ENCODE results near the gene L3HYPDH.

The L3HYPDH gene

DNA sequence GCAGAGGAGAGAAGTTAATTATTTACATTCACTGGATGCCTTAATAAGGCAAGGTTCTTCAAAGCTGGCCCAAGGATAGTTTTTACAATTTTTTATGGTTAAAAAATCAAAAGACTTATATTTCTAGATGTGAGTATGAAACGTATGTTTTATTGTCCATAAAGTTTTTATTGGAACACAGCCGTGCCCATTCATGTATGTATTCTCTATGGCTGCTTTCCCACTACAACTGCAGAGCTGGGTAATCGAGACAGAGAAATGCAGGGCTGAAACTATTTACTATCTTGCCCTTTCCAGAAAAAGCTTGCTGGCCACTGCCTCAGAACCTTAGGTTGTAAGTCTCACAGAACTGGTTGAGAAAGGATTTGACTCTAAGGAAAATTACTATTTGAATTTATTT is 16.5 kb upstream of the L3HYPDH start:
- ChIA-PET CTCF (no interaction called here), POLR2A (ENCODE audit: low non-redundant PET) (no interaction called here)
- TF ChIP-seq, protein P1, sequence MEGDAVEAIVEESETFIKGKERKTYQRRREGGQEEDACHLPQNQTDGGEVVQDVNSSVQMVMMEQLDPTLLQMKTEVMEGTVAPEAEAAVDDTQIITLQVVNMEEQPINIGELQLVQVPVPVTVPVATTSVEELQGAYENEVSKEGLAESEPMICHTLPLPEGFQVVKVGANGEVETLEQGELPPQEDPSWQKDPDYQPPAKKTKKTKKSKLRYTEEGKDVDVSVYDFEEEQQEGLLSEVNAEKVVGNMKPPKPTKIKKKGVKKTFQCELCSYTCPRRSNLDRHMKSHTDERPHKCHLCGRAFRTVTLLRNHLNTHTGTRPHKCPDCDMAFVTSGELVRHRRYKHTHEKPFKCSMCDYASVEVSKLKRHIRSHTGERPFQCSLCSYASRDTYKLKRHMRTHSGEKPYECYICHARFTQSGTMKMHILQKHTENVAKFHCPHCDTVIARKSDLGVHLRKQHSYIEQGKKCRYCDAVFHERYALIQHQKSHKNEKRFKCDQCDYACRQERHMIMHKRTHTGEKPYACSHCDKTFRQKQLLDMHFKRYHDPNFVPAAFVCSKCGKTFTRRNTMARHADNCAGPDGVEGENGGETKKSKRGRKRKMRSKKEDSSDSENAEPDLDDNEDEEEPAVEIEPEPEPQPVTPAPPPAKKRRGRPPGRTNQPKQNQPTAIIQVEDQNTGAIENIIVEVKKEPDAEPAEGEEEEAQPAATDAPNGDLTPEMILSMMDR (conservative IDR thresholded peaks at IDR 0.05; ENCODE audit: low read depth): no peak

DNA sequence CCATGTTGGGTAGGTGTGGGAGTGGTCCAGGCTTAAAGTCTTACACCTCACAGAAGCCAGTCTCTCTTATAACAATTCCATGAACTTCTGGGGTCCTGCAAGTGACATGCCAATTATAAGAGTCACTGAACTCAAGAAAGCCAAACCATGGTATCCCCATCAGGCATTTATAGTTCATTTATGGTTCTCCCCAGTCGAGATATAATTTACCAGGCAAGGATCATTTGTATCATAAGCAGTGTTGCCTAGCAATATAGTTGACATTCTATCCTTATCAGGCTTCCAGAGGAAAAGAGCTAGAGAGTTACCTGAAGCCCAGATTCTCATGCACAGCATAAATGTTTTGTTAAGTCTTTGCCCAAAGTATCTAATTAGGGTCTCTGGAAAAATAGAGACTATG is 8.2 kb upstream of the L3HYPDH start:
- no peak overlapping the region for H3K27ac ChIP-seq
- TF ChIP-seq, protein P1 (conservative IDR thresholded peaks at IDR 0.05; ENCODE audit: low read depth): no peak
- POLR2A ChIA-PET (ENCODE audit: low non-redundant PET): no interaction called here
- CTCF ChIA-PET: no interaction called here
- no peak for DNase-seq (ENCODE audit: low spot score)

More for the DNA sequence above, 16.5 kb upstream of the L3HYPDH start:
- no peak for DNase-seq (ENCODE audit: low spot score)
- H3K27ac ChIP-seq: no peak overlapping the region

DNA sequence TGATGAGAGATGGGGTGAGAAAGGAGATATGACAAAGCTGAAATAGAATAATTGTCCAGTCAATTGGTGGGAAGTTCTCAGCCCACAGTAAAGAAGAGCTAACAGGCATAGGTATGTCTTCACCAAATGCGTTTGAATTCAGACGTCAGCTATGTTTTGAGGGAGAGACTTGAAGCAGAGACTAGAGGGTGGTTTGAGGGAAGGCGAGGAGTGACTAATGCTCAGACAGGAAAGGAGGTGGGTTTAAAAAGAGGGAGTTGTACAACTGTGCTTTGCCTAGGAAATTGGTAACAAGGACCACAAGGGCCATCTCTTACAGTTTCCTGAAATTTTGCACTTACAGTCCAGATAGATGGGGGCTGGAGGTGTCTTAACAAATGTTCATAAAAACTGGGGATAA is 6.5 kb upstream of the L3HYPDH start:
- TF ChIP-seq, protein P1 (conservative IDR thresholded peaks at IDR 0.05; ENCODE audit: low read depth): no peak
- CTCF ChIA-PET: interaction anchor here (0.6 to 0.7 kb wide), 3 partner anchors 17 to 142 kb away, joined by 3 read pairs; no protein-coding TSS in a partner anchor
- DNase-seq (ENCODE audit: low spot score): no peak
- POLR2A ChIA-PET (ENCODE audit: low non-redundant PET): no interaction called here
- no peak overlapping the region for H3K27ac ChIP-seq

DNA sequence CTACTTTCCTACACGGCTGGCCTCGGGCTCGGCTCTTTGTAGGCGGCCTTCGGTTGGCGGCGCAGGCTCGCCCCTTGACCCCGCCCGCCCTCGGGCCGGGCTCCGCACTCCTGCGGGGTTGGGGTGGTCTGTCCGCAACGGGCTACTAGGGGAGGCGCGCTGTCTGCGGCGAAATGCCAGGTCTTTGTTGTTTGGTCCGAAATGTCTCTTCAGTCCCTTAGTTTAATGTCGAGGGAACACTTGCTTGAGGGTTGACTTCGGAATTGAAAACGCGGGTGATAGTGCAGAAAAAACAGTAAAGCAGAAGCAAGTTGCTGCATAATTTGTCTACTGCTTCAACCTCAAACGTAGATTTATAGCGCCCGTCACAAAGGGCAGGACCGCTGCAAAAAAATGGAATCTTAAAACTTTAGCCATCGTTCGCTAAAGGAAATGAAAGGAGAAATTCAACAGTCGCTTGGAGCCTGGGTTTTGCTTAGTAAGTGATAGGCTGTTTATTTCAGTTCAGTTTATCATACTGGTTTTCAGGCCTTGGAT is 499 bp upstream of the L3HYPDH start:
- peak overlapping the region; percentile 94 for H3K27ac ChIP-seq
- ChIA-PET POLR2A (ENCODE audit: low non-redundant PET) (interaction anchor here (0.6 kb wide), 1 partner anchor 606 kb away, joined by 3 read pairs; no protein-coding TSS in a partner anchor), CTCF (interaction anchor here (0.7 to 1.4 kb wide), 4 partner anchors 23 to 1838 kb away, joined by 3 to 5 read pairs (median 4); no protein-coding TSS in a partner anchor)
- TF ChIP-seq, protein P1 (conservative IDR thresholded peaks at IDR 0.05; ENCODE audit: low read depth): no peak
- no peak for DNase-seq (ENCODE audit: low spot score)

DNA sequence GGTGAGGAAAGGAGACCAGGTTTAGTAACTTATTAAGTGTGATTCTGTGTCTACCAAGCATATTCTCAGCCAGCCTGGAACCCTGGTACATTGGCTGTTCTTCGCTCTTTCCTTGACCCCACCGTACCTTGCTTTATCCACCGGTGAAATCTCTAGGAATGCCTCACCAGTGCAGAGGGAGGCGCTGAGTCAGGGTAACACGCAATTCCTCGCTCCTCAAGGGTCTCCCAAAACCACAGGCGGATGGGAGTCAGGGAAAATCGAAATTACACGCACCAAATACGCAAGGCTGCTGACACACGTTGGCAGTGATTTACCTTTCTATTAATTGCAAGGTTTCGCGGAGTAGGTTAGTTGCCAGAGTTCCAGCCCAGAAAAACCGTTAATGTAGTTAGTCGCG is 845 bp downstream of the L3HYPDH start:
- peak overlapping the region; percentile 94 for H3K27ac ChIP-seq
- DNase-seq (ENCODE audit: low spot score): peak; percentile 36
- TF ChIP-seq, protein P1 (conservative IDR thresholded peaks at IDR 0.05; ENCODE audit: low read depth): no peak
- ChIA-PET POLR2A (ENCODE audit: low non-redundant PET) (no interaction called here), CTCF (interaction anchor here (0.5 to 1.4 kb wide), 4 partner anchors 24 to 681 kb away, joined by 3 to 4 read pairs (median 3); no protein-coding TSS in a partner anchor)

DNA sequence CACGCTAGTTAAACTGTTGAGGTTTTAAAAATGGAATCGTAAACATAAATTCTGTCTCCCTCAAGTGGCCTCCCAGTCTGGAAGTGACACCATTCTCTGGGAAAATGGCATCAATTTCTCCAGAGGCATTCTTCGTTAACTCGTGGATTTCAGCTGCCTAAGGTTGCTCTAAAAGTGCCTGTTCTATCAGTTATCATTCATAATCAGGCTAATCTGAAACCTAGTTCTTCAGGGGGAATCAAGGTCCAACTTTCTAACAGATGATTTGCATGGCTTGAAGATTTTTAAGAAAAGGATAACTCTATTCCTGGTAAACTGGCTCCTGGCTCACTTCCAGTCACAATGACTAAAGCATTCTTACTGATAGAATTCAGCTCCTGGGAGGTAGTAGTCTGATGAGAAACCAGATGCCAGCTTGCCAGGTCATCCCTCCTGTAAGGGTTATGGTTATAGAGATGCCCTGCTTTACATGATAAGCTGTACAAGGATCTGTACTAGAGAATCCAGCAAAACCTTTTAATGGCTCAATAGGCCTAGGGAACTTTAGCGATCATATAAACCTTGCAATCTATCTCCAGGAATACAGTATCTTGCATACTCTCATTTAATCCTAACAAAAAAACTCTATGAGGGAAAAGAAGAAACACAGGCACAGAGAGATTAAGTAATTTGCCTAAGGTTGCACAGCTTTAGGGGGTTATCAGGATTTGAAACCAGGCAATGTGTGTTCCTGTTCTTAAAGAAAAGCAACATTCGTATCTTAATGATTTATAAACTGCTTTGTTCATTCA is 1.5 kb downstream of the L3HYPDH start:
- TF ChIP-seq, protein P1 (conservative IDR thresholded peaks at IDR 0.05; ENCODE audit: low read depth): no peak
- H3K27ac ChIP-seq: peak overlapping the region; percentile 94
- ChIA-PET POLR2A (ENCODE audit: low non-redundant PET) (no interaction called here), CTCF (no interaction called here)
- peak; percentile 86 for DNase-seq (ENCODE audit: low spot score)
